ENCODE results near the gene PARP6. TPM values are rescaled to one million over a fixed set of nuclear protein-coding genes. Genes with fewer than 3 reads are reported as not detected.

The PARP6 gene
- total RNA-seq, 2 donors from 2014 or later, result 48.3 to 64.9 TPM

DNA sequence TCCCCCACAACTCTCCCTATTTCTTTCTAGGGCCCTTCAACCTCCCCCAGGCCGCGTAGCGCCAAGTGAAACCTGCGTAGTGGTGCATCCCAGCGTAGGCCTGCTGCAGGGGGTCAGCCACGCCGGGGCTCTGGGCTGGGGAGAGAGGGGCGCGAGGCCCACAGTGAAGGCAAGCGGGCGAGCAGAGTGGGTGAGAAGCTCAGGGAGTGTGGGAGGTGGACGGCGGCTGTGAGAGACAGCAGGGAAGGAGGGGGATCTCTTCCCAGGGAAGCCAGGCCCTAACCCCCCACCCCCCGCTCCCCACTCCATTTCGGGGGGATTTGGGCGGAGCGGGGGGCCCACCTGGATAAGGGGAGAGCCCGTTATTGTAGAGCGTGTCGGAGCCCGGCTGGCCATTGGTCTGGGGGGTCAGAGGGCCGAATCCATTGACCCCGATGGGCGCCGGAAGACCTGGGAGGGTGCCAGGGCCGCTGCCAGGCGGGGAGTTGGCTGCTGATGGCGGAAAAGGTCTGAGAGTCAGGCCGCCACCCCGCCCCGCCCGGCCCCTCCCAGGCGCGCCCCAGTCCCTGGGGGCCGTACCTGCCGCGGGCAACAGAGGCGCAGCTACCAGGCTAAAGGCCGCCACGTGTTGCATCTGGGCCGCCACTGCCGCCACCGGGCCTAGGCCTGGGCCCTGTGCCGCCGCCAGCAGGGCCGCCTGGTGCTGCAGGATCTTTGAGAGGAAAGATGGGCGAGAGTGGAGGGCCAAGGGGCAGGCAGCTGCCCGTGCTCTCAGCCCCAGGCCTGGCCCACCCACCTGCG, 16.6 kb upstream of the PARP6 start:
- no peak for DNase-seq
- WGBS, 2 donors, result 89 to 92% methylated on average over 22 to 34 of the region's 49 CpGs

DNA sequence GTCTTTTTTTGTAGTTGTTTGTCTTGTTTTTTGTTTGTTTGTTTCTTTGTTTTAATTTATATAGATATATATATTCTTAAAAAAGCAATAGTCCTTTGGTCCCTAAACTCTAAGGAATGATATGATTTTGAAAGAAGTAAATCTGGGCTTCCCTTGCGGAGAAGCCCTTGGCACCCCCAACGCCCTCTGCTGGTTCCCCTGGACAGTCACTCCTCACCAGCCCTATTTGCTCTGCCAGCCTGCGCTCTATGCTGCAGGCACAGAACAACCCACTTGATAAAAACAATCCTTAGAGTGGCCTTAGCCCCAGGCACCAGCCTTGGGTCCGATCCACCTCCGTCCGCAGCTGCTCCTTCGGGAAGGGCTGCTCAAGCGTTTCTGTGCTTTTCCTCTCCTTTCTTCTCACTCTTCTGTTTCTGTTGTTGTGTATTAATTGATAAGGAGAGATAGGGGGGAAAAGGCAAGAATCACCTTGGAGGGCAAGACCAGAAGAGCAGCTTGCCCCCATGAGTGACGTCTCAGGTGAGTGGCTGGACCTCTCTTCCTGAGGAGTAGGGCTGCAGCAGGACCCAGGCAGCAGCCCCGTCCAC, 13.7 kb upstream of the PARP6 start:
- WGBS, 2 donors, result 34 to 42% methylated on average over 10 of the region's 10 CpGs
- intact Hi-C loops (cut with DNase I), result no loop called here
- no peaks in the 10 kb centered on the region for H3K4me1 ChIP-seq
- DNase-seq (peak; percentile 59 to 70 (median 65)), ATAC-seq (peak; percentile 66)
- no peaks in the 10 kb centered on the region for H3K27me3 ChIP-seq
- no peak overlapping the region for H3K4me3 ChIP-seq
- H3K27ac ChIP-seq, result no peak overlapping the region
- TF ChIP-seq, protein P1, sequence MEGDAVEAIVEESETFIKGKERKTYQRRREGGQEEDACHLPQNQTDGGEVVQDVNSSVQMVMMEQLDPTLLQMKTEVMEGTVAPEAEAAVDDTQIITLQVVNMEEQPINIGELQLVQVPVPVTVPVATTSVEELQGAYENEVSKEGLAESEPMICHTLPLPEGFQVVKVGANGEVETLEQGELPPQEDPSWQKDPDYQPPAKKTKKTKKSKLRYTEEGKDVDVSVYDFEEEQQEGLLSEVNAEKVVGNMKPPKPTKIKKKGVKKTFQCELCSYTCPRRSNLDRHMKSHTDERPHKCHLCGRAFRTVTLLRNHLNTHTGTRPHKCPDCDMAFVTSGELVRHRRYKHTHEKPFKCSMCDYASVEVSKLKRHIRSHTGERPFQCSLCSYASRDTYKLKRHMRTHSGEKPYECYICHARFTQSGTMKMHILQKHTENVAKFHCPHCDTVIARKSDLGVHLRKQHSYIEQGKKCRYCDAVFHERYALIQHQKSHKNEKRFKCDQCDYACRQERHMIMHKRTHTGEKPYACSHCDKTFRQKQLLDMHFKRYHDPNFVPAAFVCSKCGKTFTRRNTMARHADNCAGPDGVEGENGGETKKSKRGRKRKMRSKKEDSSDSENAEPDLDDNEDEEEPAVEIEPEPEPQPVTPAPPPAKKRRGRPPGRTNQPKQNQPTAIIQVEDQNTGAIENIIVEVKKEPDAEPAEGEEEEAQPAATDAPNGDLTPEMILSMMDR (IDR thresholded peaks at IDR 0.05), result peak; percentile 56 to 73 (median 66)
- no peak for TF ChIP-seq POLR2A (IDR thresholded peaks at IDR 0.05)
- no peaks in the 10 kb centered on the region for H3K36me3 ChIP-seq (replicated peaks in 1 of 2; ENCODE audit: insufficient read depth in 1 of 2, low read depth in 2 of 2)
- H3K9me3 ChIP-seq, result no peaks in the 10 kb centered on the region

More for the DNA sequence above, 16.6 kb upstream of the PARP6 start:
- no peak for TF ChIP-seq POLR2A (IDR thresholded peaks at IDR 0.05)
- TF ChIP-seq, protein P1 (IDR thresholded peaks at IDR 0.05), result no peak
- Histone ChIP-seq H3K4me3 (no peak overlapping the region), H3K27me3 (no peaks in the 10 kb centered on the region), H3K36me3 (replicated peaks in 1 of 2; ENCODE audit: insufficient read depth in 1 of 2, low read depth in 2 of 2) (no peaks in the 10 kb centered on the region), H3K9me3 (no peaks in the 10 kb centered on the region), H3K27ac (no peak overlapping the region), H3K4me1 (no peaks in the 10 kb centered on the region)
- ATAC-seq, result no peak
- intact Hi-C loops (cut with DNase I), result no loop called here

DNA sequence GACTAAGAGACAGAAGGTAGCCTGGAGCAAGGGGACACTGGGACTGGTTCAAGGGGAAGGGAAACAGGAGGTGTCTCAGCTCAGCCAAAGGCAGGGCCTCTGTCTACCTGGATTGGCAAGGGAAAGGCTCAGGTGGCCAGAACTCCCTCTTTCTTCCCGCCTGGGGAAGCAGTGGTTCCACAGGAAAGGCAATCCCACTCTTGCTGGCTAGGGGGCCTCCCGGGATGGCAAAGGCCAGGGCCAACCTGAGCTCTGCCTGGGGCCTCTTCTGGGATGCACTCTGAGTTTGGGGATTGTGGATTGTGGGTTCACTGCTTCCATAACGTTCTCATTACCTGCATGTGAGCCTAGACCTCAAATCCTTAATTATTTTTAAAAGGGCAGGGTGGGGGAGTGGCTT, 13.0 kb upstream of the PARP6 start:
- 51 to 53% methylated on average over 3 of the region's 3 CpGs for WGBS, 2 donors

GRCh38 chr15:72284781-72285180, 12.4 kb upstream of the PARP6 start:
- H3K27me3 ChIP-seq, result no peaks in the 10 kb centered on the region
- intact Hi-C loops (cut with DNase I), result loop anchor here (5.0 kb wide), 1 partner anchor 82 kb away; no protein-coding TSS in a partner anchor
- WGBS, 2 donors, result 54 to 77% methylated on average over 1 of the region's 1 CpG
- H3K36me3 ChIP-seq (replicated peaks in 1 of 2; ENCODE audit: insufficient read depth in 1 of 2, low read depth in 2 of 2), result no peaks in the 10 kb centered on the region
- no peak for ATAC-seq
- H3K4me1 ChIP-seq, result no peaks in the 10 kb centered on the region
- TF ChIP-seq, protein P1 (IDR thresholded peaks at IDR 0.05), result no peak
- no peak for TF ChIP-seq POLR2A (IDR thresholded peaks at IDR 0.05)
- no peak overlapping the region for H3K4me3 ChIP-seq
- H3K9me3 ChIP-seq, result no peaks in the 10 kb centered on the region
- no peak for DNase-seq
- H3K27ac ChIP-seq, result no peak overlapping the region

More for the DNA sequence above, 13.0 kb upstream of the PARP6 start:
- H3K27ac ChIP-seq, result no peak overlapping the region
- no peaks in the 10 kb centered on the region for H3K9me3 ChIP-seq
- H3K27me3 ChIP-seq, result no peaks in the 10 kb centered on the region
- H3K36me3 ChIP-seq (replicated peaks in 1 of 2; ENCODE audit: insufficient read depth in 1 of 2, low read depth in 2 of 2), result no peaks in the 10 kb centered on the region
- intact Hi-C loops (cut with DNase I), result no loop called here
- H3K4me1 ChIP-seq, result no peaks in the 10 kb centered on the region
- TF ChIP-seq, protein P1 (IDR thresholded peaks at IDR 0.05), result no peak
- no peak for TF ChIP-seq POLR2A (IDR thresholded peaks at IDR 0.05)
- ATAC-seq (no peak), DNase-seq (no peak)
- no peak overlapping the region for H3K4me3 ChIP-seq

Data from body of pancreas (tissue), 4 donors.